Heart right ventricle (tissue), 16 donors: Measurements from ENCODE around the gene CDH2. TPM values are rescaled to one million over a fixed set of nuclear protein-coding genes. Genes with fewer than 3 reads are reported as not detected.

Experiments used
- ATAC-seq, 8 donors: fragments of 200-7000 bp; cut with Tn5 transposase; one replicate each; pipeline ENCODE4 v1.9.1; 2020; ENCODE audit warnings: mild to moderate bottlenecking in 8 of 8, moderate library complexity in 8 of 8, moderate number of reproducible peaks in 1 of 8
- DNase-seq, 2 donors: peaks; one replicate each; pipeline ENCODE4 v3.0.0-alpha.2; 2020
- H3K27ac ChIP-seq, 10 donors: fragments of 200-600 bp; sonication (generic) in 2 of 10; one replicate each; pipeline versions ENCODE4 v1.5.0 to v1.8.0; 2020 to 2022; ENCODE audit warnings: mild to moderate bottlenecking in 3 of 10
- H3K27me3 ChIP-seq, 7 donors: fragments of 200-600 bp; one replicate each; pipeline ENCODE4 v1.8.0; 2021 to 2022; ENCODE audit warnings: mild to moderate bottlenecking in 2 of 7
- H3K36me3 ChIP-seq, 9 donors: fragments of 200-600 bp; sonication (generic) in 1 of 9; one replicate each; pipeline versions ENCODE4 v1.5.0 to v1.8.0; 2020 to 2022; ENCODE audit warnings: mild to moderate bottlenecking in 2 of 9
- H3K4me1 ChIP-seq, 9 donors: fragments of 200-600 bp; sonication (generic) in 1 of 9; one replicate each; pipeline versions ENCODE4 v1.5.0 to v1.8.0; 2020 to 2022; ENCODE audit warnings: mild to moderate bottlenecking in 4 of 9
- H3K4me3 ChIP-seq, 10 donors: fragments of 200-600 bp; sonication (generic) in 2 of 10; one replicate each; pipeline versions ENCODE4 v1.5.0 to v1.8.0; 2020 to 2022; ENCODE audit warnings: mild to moderate bottlenecking in 7 of 10, moderate library complexity in 2 of 10
- H3K9me3 ChIP-seq, 11 donors: fragments of 200-600 bp in 10 of 11; sonication (generic) in 2 of 11; one replicate each; pipeline versions ENCODE4 v1.5.0 to v1.8.0; 2013 to 2022; ENCODE audit warnings: mild to moderate bottlenecking in 2 of 11, control low read depth in 1 of 11, moderate library complexity in 1 of 11
- WGBS, 2 donors: extraction: QIAGEN DNeasy Blood & Tissue Kit; methylation state at CpG; one replicate each; pipeline ENCODE4 v1.1.7; 2013; ENCODE audit warnings: inconsistent platforms in 1 of 2; 5-methylcytosine and 5-hydroxymethylcytosine counted together
- intact Hi-C, 10 donors: fragments of 100-400 bp; cut with DNase I; formaldehyde crosslinking; loops; one replicate each; pipeline versions ENCODE4 v1.11.1 to v1.14.2; 2022
- polyA plus RNA-seq, 2 donors: library from polyadenylated mRNA; stranded (reverse); fragments of 200-250 nt; gene quantifications; one replicate each; pipeline ENCODE4 v1.2.3, GENCODE V29; 2013
- total RNA-seq, 10 donors: library from RNA; stranded (reverse); fragmentation: NEBNext Ultra II Directional in 3 of 10; extraction: Animal tissue kit (Norgen Biotek cat#: 25700) in 3 of 10; gene quantifications; one replicate each; pipeline versions ENCODE4 v1.2.1 to v1.2.4, GENCODE V29; 2021 to 2023
- TF ChIP-seq, protein P1 (sequence below), 9 donors: fragments of 200-600 bp; sonication (generic) in 2 of 9; IDR thresholded peaks; one replicate each; pipeline versions ENCODE4 v1.5.0 to v1.8.0; 2021 to 2022; ENCODE audit warnings: antibody characterized with exemption in 9 of 9, mild to moderate bottlenecking in 5 of 9, moderate library complexity in 1 of 9
- donor health status: Arrhythmogenic right ventricular cardiomyopathy.
- donor health status: ischemic (EF 13 %, LVEDD 7.1; RV severe dilation, severe dysfunction).
- donor health status: healthy with polysubstance abuse.
- donor health status: DM: no; HTN: yes; CAD: no.
- donor health status: DM: no; HTN: no; CAD: no.
- donor health status: ischemic (EF 25% LVEDD 6.9; RV normal size, moderate dysfunction).
- donor health status: ischemic (EF 25% LVEDD 5.7; RV mildly dilated, moderate dysfunction).
- donor health status: healthy.
- donor health status: DM: yes; HTN: yes; CAD: no.
- donor health status: Ischemic cardiomyopathy.
- donor health status: ischemic (EF 35%, LVEDD 5.7; RV mildly dilated, moderate dysfunction).
- donor health status: nonischemic (EF 11% LVEDD 7.7; RV severe dilation, severe dysfunction).
- donor health status: DM: yes; HTN: yes; CAD: no.
- donor health status: PGD.
- donor health status: ischemic (EF 29% LVEDD 5.4; RV normal size, mild dysfunction).
- donor health status: nonischemic (EF 23%, LVEDD 6.1; RV moderate dilation, normal function).

Gene CDH2
- total and polyA plus RNA-seq, 12 donors = 50.3 to 575 (median 448) TPM

DNA sequence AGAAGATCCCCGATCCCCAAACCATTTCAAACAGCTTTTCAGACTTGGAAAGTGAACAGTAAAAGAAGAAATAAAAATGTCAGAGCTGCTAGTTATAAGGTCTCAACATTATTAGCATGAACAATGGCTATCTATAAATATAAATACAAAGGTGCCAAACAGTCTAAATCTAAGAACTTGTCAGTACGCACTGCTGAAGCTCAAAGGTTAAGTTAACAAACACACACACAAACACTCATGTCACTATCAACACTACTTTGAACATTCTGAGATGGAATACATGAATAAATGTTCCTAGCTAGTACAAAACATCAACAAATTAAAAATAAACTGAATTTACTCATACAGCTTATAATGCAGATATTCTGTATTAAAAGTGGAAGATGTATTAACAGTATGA is 108.7 kb downstream of the CDH2 start:
- peak in 1 of 8 donors; percentile 59 for ATAC-seq

DNA sequence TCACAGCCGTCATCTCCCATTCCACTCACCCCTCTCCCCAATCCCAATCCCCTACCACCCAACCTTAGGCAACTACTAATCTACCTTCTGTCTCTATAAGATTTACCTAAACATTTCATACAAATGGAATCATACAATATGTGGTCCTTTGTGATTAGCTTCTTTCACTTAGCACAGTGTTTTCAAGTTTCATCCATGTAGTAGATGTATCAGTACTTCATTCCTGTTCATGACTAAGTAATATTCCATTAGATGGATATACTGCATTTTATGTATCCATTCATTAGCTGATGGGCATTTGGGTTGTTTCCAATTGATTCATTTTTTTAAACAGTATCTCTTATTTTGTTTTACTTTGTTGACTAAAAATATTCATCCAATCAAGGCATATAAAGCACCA is 109.6 kb downstream of the CDH2 start:
- no peaks in the 10 kb centered on the region for H3K36me3 ChIP-seq
- H3K9me3 ChIP-seq = peaks cover 0 to 8% (median 0%) of the 10 kb centered on the region in 11 donors
- intact Hi-C loops = no loop called here
- WGBS, 2 donors = 14 to 95% methylated on average over 1 of the region's 1 CpG
- no peak overlapping the region for H3K4me3 ChIP-seq
- DNase-seq = no peak
- no peaks in the 10 kb centered on the region for H3K27me3 ChIP-seq
- H3K4me1 ChIP-seq = peaks cover 0 to 63% (median 33%) of the 10 kb centered on the region in 9 donors
- H3K27ac ChIP-seq = no peak overlapping the region
- no peak for ATAC-seq
- TF ChIP-seq, protein P1, sequence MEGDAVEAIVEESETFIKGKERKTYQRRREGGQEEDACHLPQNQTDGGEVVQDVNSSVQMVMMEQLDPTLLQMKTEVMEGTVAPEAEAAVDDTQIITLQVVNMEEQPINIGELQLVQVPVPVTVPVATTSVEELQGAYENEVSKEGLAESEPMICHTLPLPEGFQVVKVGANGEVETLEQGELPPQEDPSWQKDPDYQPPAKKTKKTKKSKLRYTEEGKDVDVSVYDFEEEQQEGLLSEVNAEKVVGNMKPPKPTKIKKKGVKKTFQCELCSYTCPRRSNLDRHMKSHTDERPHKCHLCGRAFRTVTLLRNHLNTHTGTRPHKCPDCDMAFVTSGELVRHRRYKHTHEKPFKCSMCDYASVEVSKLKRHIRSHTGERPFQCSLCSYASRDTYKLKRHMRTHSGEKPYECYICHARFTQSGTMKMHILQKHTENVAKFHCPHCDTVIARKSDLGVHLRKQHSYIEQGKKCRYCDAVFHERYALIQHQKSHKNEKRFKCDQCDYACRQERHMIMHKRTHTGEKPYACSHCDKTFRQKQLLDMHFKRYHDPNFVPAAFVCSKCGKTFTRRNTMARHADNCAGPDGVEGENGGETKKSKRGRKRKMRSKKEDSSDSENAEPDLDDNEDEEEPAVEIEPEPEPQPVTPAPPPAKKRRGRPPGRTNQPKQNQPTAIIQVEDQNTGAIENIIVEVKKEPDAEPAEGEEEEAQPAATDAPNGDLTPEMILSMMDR (IDR thresholded peaks at IDR 0.05) = no peak

More for the DNA sequence above, 108.7 kb downstream of the CDH2 start:
- TF ChIP-seq, protein P1 (IDR thresholded peaks at IDR 0.05) = no peak
- 58 to 74% methylated on average over 2 of the region's 2 CpGs for WGBS, 2 donors
- intact Hi-C loops = no loop called here
- DNase-seq = no peak
- H3K4me3 ChIP-seq = no peak overlapping the region
- peak overlapping the region in 4 of 10 donors; percentile 12 to 44 (median 31) for H3K27ac ChIP-seq
- H3K36me3 ChIP-seq = no peaks in the 10 kb centered on the region
- H3K27me3 ChIP-seq = no peaks in the 10 kb centered on the region
- peaks cover 0 to 8% (median 0%) of the 10 kb centered on the region in 11 donors for H3K9me3 ChIP-seq
- H3K4me1 ChIP-seq = peaks cover 0 to 62% (median 28%) of the 10 kb centered on the region in 9 donors

DNA sequence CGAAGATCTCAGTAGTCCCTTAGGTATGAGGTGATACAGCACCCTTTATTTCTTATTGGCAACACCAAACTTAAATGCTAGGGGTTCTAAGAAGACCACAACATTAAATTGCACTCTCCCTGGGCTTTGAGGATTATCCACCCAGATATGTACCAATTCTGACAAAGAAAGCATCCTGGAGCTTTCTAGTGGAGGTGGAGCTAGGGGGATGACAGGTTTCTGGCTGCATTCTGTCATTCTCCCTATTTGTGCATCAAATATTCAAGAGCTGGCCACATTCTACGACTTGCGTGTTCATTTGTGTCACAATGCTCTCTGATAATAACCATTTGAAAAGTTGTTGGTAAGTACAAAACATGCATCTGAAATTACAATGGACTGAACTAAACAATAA is 111.1 kb downstream of the CDH2 start:
- Histone ChIP-seq H3K4me3 (no peak overlapping the region), H3K27me3 (no peaks in the 10 kb centered on the region), H3K4me1 (peaks cover 0 to 47% (median 20%) of the 10 kb centered on the region in 9 donors), H3K36me3 (no peaks in the 10 kb centered on the region), H3K9me3 (peaks cover 0 to 8% (median 0%) of the 10 kb centered on the region in 11 donors), H3K27ac (peak overlapping the region in 5 of 10 donors; percentile 49 to 63 (median 54))
- DNase-seq (no peak), ATAC-seq (peak in 2 of 8 donors; percentile 18 to 21)
- TF ChIP-seq, protein P1 (IDR thresholded peaks at IDR 0.05) = no peak
- WGBS, 2 donors = 36 to 51% methylated on average over 3 of the region's 3 CpGs
- intact Hi-C loops = no loop called here

DNA sequence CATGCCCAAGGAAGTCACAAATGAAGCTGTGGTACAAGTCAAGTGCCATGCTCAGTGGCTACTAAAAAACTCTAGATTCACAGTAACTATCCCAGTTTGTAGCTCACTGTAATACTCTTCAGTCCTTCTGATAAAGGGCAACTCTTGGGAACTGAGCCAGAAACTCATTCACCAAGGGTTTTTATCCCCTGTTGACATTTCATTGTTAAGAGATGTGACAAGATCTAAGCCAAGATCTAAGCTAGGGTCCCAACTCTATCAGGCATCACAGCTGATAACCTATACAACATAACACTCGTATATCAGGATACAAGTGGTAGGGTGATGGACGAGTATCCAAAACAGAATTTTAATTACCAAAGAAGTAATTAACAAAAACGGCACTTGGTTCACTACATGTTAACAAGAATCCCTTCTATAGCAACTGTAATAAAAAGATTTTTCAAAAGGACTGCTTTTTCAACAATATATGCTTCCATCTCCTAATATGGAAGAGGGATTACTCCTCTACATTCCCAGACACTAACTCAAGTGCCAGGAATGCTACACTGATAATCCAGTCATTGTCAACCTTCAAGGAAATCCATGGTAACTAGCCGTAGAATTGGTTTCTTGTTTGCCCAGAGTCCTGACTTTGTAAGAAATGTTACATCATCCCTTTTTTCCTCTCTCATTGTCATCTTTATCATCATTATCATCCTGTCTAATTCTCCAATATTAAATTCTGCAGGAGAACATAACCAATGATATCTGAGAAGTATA is 111.7 kb downstream of the CDH2 start:
- ATAC-seq (peak in 3 of 8 donors; percentile 23 to 33 (median 27)), DNase-seq (no peak)
- WGBS, 2 donors = 33 to 46% methylated on average over 4 of the region's 4 CpGs
- Histone ChIP-seq H3K9me3 (peaks cover 0 to 8% (median 0%) of the 10 kb centered on the region in 11 donors), H3K4me1 (peaks cover 0 to 41% (median 20%) of the 10 kb centered on the region in 9 donors), H3K4me3 (no peak overlapping the region), H3K27ac (peak overlapping the region in 6 of 10 donors; percentile 26 to 63 (median 54)), H3K27me3 (no peaks in the 10 kb centered on the region), H3K36me3 (no peaks in the 10 kb centered on the region)
- TF ChIP-seq, protein P1 (IDR thresholded peaks at IDR 0.05) = no peak
- intact Hi-C loops = no loop called here
